HG03439 (cell line): ENCODE data around the gene P4HA2.
A peak's percentile ranks its signal among the peaks of the same experiment; 100 is the strongest.

Experiments
- ATAC-seq: cut with Tn5 transposase; IDR thresholded peaks from one replicate; pipeline ENCODE4 v1.9.1; 2021; ENCODE audit warnings: mild to moderate bottlenecking, moderate library complexity; ENCODE audit not compliant: unreplicated experiment

The P4HA2 gene

DNA sequence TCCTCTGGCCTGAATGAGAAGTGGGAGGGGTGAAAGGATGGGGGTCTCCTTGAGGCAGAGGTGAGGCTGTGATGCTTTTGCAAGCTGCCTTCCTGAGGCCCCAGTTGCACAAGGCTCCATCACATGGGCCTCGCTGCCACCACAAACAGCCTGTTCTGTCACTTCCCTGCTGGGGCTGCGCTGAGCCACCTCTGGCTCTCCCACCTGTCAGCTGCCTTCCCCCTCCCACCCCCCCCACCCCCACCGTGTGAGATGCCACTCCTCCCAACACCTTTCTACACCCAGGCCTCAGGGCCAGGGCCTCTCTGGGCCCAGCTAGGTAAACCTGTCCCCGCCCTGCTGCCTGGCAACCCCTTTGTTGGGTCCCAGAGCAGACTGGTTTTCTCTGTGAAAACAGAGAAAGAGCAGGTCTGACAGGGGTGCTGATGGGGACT lies 25.4 kb upstream of the P4HA2 start:
- no peak for ATAC-seq

DNA sequence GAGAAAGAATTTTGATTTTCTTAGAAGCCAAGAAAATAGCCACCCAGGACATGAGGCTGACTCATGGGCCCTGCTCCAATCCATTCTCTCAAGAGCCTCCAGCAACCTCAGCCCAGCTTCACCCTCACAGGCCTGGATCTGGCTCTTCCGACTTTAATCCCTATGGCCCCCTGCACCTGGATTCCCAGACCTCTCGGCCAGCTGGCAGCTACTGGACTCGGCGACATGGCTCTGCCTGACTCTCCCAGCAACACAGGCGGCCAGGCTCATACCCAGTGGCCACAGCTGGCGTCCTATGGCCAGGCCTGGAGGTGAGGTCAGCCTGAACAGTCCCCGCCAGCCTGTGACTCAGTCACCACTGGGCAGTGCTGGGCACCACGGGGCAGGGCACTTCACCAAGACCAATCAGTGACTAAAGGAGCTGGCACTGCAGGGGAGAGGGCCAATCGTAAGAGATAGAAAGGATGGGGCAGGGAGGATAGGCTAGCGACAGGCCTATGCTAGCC lies 23.6 kb upstream of the P4HA2 start:
- ATAC-seq = no peak

DNA sequence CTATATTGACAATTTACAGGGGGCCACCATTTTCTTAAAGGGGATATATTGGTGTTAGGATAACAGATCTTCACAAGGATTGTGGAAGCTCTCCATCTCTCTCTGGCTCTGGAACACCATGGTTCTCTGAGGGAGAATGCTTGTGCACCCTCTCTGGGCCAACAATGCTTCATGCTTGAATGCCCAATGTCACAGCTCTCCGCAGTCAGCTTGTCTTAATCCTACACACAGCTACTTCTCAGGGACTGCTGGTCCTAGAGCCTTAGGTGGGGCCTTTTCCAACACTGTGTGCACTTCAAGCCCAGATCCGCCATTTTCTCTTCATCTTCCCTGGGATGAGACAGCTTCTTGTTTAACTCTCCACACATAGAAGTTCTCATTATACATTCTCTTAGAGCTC lies 22.9 kb upstream of the P4HA2 start:
- no peak for ATAC-seq

DNA sequence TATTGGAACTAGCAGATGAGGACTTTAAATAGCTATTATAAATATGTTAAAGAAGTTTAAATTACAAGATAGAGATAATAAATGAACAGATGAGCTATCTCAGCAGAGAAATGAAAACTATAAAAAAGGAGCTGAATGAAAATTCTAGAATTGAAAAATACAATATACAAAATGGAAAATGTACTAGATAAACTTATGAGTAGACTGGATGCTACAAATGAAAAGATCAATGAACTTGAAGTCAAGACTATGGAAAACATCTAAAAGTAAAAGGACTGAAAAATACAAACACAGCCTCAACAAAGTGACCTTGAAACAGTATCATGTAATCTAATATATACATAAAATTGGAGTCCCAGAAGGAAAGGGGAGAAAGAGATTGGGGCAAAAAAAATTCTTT lies 19.2 kb upstream of the P4HA2 start:
- no peak for ATAC-seq

DNA sequence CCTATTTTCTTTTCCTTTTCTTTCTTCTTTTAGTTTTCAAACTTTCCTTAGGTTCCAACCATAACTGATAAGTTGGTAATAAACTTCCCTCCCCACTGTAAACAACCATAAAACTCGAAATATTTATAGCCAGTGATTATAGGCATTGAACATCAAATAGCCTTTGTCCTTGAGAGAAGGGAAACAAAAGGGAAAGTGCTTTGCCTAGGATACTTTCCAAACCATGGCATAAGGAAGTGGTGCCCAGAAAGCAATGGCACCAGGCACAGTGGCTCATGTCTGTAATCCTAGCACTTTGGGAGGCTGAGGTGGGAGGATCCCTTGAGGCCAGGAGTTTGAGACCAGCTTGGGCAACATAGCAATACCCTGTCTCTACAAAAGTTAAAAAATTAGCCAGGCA lies 17.9 kb upstream of the P4HA2 start:
- ATAC-seq = no peak

DNA sequence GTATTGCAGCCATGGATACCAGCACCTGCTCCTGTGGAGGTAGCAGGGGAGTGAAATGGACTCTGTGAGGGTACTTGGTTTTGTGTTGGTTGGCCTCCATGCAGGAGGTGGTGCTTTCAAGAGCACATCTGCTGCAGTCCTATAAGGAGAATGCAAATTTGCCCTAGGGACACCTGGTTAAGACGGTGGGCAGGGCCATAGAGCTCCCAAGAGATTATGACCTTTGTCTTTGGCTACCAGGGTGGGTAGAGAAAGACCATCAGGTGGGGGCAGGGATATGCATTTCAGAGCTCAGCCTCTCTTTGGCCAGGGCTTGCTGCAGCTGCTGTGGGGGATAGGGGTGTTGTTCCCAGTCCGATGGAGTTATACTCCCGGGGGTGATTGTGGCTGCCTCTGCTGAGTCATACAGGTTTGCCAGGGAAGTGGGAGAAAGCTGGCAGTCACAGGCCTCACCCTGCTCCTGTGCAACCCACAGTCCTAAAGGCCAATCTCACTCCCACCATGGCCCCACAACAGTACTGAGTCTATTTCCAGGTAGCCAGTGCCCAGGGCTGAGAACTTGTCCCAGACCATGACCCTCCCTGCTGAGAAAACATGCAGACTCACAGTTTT lies 15.8 kb upstream of the P4HA2 start:
- ATAC-seq = no peak

DNA sequence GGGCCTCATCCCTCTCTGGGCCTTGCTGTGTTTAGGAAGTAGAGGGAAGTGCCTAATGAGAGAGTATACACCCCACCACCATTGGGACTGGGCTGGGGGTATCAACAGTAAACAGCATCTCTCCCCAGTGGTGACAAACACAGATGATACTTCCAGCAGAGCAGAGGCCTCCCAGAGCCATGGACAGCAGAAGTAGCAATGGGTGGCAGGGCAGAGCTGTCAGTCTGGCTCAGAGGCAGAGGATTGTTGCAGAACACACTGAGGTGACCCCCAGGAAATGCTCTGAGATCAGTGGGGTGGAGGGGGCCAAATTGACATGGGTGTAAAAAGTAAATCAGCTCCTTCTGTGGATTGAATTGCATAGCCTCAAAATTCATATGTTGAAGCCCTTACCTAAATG lies 12.1 kb upstream of the P4HA2 start:
- no peak for ATAC-seq

DNA sequence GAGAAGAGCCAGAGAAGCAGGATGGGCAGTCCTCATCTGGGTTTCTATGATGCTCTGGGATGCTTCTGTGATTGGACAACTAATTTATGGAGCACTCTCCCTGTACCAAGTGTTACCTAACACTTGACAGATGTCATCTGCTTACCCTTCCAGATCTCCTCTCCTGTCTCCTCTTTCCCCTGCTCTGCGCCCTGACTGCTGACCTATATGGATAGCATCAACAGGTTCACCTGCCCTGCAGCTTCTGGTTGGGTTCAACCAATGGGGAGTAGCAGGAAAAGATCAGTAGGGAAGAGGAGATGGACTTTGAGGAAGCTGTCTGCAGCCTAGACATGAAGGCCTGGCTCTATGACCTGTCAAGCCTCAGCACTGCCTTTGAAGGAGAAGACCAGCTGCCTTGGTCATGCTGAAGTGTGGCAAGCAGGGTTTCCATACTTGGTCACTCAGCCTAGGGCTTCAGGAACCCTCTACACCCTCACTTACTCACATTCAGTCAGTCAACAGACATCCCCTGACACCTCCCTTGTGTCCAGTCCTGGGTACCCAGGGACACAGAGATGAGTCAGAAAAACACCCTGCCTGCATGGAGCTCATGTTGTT lies 11.3 kb upstream of the P4HA2 start:
- ATAC-seq = no peak

DNA sequence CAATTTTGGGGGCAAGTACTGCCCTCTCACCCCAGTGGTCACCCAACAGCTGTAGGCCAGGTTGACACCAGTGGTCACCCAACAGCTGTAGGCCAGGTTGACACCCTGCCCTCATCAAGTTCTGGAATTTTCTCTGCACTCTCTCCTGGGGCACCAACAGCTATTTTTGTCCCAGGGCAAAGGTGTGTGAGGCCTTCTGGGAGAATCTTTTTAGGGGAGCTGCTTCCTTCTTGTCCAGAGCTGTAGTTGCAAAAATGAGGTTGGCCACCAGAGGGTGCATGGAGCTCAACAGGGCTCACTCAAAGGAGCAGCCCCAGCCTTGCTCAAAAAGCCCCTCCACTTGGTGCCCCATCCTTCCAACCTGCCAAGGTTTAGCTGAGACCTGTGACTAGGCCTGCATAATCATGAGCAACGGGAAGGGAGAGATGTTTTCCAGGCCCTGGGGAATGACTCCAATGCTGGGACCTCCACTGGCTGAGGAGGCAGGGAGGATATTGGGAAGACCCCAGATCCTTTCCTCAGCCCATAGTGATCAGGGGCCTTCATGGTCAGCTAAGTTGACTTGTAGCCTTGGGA lies 10.6 kb upstream of the P4HA2 start:
- peak; percentile 81 for ATAC-seq

DNA sequence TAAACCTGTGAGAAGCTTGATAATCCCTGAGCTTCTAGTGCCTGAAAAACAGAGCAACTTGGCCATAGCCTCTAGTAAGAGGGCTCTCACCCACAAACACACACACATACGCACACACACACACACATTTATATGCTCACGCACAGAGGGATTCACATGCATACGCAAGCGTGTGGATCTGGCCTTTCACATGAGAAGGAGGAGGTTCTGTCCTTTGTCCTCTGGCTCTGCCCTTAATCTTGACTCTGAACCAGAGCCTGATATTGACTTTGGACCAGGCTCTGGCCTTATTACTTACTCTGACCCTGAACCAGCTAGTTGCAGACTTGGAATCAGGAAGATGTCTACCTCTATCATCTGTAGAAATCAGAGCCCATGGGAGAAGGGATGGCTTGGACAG lies 10.0 kb upstream of the P4HA2 start:
- ATAC-seq = no peak

DNA sequence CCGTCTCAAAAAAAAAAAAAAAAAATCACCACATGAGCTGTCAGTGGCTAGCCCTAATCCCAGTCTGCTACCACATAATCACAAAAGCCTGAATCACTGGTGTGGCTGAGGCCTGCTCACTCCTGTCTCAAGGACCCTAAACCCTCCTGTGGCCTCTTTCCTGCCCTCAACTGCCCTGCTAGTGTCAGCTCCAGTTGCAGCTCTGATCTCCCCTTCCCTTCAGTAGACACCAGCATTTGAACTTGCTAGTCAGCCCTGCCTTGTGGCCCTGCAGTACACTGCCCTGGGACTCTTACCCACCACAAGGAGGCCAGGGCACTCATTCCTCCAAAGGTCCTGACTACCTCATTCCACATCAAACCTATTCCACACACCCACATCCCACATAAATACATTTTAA lies 9.5 kb upstream of the P4HA2 start:
- no peak for ATAC-seq

DNA sequence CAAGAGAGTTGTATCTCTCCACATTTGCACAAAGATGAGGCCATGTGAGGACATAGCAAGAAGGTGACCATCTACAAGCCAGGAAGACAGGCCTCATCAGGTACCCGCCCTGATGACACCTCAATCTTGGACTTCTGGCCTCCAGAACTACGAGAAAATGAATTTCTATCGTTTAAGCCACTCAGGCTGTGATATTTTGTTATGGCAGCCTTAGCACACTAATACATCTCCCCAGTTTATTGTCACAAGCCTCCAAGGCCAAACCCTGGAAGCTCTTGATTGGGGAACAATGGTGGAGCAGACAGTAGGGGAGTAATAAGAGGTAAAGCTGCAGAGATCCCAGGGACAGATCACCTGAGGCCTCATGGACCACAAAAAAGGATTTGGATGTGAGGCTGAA lies 7.7 kb upstream of the P4HA2 start:
- no peak for ATAC-seq

DNA sequence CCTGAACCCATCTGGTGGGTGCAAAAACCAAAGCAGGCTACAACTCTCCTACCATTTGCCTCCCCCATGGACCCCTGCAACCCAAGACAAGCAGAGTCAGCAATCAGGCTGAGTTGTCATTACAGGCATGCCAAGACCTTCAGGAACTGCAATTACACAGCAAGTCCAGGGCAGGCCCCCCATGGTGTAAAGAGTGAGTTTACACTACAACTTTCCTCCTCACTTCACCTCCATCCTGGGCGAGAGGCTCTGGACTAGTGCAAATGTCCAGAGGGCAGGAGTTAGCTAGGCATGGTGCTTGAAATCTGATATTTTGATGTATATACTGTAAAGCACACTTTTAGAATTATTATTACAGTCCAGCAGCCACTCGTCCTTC lies 7.0 kb upstream of the P4HA2 start:
- no peak for ATAC-seq

DNA sequence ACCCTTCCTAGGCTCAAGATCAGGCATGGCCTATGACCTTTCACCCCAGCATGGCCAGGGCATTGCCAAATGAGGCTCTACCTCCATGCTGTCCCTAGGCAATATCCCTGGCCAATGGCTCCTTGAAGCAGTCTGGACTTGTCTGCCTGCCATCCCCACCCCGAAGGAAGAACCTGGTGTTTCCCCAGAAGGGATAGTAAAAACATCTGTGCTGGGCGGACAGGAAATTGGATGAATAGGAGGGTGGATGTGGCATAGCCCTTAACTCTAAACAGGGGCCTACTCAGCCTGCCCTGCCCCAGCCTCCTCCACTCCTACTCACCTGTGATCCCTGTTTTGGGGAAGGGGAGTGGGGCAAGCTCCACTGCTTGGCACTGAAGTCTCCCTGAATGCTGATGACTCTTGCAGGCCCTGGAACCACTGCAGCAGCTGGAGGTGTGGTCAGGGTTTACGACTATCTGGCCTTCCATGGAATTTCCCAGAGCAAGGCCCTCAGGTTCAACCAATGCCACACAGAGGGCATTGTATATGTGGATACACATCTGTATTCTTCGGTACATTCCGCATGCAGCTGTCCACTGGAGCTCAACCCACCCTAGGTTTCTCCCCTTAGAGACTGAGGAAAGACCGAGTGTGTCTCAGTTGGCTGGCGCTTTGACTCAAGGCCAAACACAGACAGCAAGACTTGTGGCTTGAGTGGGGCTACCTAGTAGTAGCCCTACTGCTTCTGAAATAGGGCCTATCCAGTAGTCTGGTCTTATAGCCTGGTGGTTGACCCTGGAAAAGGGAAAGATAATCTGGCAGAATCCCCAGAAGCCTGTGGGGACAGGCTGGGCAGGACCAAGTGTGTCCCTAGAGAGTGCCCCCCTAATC lies 6.4 kb upstream of the P4HA2 start:
- no peak for ATAC-seq

DNA sequence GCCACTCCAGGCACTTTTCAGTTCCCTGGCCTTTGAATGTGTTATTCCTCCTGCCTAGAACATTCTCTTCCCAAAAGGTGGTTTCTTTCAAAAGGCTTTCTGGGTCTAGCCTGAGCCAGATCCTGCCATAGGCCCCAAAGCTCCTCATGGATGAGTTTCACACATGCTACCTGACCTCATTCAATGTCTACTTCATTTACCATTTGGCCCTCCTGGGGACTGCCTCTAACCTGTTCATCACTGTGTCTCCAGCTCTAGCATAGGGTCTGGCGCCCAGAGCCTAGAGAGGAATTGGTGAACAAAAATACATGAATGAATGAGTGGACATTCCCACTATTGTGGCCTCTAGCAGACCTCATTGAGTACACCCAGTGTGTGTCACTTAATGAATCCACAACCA lies 5.4 kb upstream of the P4HA2 start:
- no peak for ATAC-seq

DNA sequence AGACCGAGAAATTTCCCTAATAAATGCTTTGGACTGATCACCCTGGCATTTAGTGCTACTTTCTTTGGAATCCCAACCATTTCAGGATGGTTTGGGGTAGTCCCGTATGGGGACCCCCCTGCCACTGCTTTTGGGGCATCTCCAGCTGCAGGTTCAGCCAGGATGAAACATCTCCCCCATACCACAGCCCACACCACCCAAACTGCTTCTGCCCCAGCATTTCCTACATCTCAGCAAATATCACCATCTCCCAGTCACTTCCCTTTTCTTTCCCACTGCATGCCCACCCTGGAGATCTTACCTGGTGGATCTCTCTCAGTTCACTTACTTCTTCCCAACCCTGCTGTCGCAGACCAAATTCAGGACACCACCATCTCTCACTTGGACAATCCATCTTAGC lies 4.8 kb upstream of the P4HA2 start:
- no peak for ATAC-seq

DNA sequence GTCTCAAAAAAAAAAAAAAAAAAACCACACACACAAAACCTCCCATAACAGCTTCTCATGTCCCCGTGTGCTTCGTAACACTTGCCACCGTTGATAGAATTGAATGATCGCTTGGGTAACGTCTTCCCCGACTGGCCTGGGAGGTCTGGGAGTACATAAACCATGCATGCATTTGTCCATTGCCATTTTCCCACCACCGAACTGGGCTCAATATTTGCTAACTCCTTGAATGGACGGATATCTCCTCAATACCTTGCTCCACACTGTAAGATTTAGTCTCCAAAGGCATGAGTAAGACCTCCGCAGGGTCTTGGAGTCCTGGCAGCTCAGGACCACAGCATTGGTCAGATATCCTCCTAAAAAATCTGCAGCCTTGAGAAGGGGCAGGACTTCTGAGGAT lies 3.2 kb upstream of the P4HA2 start:
- no peak for ATAC-seq

DNA sequence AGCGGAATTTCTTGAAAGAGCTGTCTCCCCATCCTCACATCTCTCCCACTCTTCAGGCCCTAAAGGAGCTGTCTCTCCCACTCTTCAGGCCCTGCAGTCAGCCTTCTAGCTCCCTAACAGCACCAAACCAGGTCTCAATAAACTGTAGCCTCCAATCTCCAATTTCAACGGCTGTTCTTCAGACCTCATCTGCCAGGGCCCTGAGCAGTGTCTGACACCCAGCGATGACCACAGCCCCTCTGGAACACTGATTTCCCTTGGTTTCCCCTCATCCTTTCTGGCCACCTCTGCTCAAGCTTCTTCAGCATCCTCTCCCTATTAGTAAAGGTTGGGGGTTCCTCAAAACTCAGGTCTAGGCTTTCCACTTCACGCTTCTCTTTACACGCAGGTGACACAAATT lies 1.6 kb upstream of the P4HA2 start:
- no peak for ATAC-seq

DNA sequence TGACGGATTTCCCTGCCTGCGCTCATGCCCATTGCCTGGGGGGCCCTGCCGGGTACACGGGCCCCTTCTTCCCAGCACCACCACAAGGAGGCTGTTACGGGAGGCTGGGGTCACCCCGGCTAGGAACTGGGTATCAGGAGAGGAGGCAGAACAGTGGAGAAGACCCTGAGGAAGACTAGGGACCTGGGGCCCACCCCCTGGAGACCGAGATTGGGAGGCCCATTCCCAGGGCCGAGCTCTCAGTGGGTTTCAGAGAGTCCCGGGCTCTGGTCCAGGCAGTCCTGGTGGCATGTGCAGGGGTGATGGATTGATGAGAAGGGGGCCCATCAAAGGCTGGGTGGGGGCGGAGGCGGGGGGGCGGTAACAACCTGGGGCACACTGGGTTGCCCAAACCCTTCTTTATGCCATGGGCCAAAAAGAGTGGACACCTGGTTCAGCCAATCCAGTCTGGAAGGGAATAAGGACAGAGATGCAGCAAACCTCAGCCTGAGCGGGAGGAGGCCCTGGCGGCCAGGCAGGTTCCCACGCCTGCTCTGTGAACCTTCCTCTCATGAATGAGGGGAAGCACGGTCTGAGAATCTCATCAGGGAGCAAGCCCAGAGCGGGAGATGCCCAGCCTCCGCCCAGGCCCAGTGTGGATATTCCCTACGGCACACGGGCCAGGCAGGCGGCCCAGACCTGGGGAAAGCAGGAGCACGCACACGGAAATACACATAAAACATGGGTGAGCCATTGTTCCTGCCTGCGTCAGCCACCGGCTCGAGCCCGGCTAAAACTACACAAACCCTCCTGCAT lies 785 bp upstream of the P4HA2 start:
- no peak for ATAC-seq

DNA sequence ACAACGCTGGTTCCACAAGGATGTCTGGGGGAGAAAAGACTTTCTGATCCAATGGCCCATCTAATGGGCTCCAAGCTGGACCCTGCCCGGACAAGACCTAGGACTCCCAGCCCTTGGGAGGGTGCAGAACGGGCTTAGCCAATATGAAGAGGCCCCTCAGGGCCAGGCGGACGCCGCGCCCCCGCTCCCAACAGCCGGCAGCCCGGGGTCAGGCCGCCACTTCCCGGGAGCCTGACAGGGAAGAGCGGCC lies 493 bp downstream of the P4HA2 start:
- ATAC-seq = no peak

DNA sequence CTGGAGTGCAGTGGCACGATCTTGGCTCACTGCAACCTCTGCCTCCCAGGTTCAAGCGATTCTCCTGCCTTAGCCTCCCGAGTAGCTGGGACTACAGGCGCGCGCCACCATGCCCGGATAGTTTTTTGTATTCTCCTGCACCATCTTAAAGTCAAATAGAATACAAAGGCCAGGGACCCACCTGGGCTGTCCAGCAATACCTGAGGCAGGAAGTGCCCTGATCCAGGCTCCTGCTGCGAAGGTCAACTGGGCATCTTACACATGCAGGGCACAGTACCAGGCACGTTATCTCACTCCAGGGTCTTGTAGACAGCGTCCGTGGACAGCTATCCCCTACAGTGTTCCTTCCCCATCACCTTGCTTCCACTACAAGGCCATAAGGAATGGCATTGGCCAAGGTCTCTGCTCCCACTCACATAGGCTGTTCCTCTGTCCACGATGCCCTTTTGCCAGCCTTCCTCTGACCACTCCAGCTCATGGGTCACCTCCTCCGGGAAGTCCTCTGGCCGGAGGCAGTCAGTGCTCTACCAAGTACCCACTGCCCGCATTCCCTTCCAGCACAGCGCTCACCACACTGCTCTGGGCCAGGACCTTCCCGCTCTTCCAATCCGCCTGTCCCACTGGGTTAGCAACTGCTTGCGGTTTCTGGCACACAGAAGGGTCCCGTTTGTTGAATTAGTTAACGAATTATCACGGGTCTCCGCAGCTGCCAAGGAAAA lies 978 bp downstream of the P4HA2 start:
- no peak for ATAC-seq
